Lower leg skin (tissue), 4 donors: ENCODE measurements around the gene TRIM15. TPM values are rescaled to one million over a fixed set of nuclear protein-coding genes. Genes with fewer than 3 reads are reported as not detected.

Experiments
- DNase-seq, 2 donors: peaks; one replicate each; pipeline ENCODE4 v3.0.0-alpha.2; 2019; ENCODE audit warnings: low spot score in 2 of 2
- H3K4me3 ChIP-seq: fragments of 200-600 bp; sonication (generic); 2 replicates; pipeline ENCODE4 v1.5.1; 2017; ENCODE audit warnings: mild to moderate bottlenecking, low read depth; ENCODE audit not compliant: poor library complexity, severe bottlenecking
- CTCF ChIP-seq, 3 donors: fragments of 450-650 bp; IDR thresholded peaks; one replicate each; pipeline ENCODE4 v1.5.1; 2016; ENCODE audit warnings: antibody characterized with exemption in 3 of 3, mild to moderate bottlenecking in 3 of 3, moderate library complexity in 2 of 3
- POLR2A ChIP-seq, 2 donors: fragments of 450-650 bp; IDR thresholded peaks; one replicate each; pipeline ENCODE4 v1.6.1; 2016 to 2017; ENCODE audit warnings: antibody characterized with exemption in 2 of 2, mild to moderate bottlenecking in 1 of 2, moderate library complexity in 1 of 2
- WGBS, 2 donors: methylation state at CpG; one replicate each; pipeline ENCODE4 v1.1.5; 2018; 5-methylcytosine and 5-hydroxymethylcytosine counted together
- intact Hi-C: fragments of 100-400 bp; cut with DNase I; formaldehyde crosslinking; loops from one replicate; pipeline ENCODE4 v1.15.0; 2023; ENCODE audit warnings: low total_unique reads
- total RNA-seq, 4 donors: library from RNA; depleted of rRNA; stranded (reverse); fragments of >200 nt; gene quantifications; one replicate each; pipeline ENCODE4 v1.1.0, GENCODE V29; 2016

The TRIM15 gene
- total RNA-seq, 4 donors from 2014 or later = 0.98 to 4.3 (median 1.1) TPM

DNA sequence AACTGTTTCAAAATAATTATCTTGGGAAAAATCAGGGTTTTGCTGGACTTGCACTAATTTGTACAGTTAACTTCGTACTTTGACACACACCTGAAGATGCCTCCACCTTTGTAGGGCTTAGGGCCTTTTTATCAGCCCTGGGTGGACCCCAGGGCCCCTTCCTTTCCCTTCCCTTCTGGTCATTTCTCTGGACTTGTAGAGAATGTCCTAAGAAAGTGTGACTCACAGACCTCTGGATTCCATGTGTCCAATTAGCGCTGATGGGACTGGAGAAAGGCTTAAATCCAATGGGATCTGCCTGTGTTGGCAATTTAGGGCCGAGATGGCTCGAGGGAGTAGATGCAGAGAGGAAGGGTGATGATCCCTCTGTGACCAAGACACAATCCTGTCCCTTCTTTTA, 9.3 kb downstream of the TRIM15 start:
- intact Hi-C loops = no loop called here
- H3K4me3 ChIP-seq = no peak overlapping the region
- TF ChIP-seq POLR2A (IDR thresholded peaks at IDR 0.05) = no peak
- DNase-seq = no peak
- WGBS, 2 donors = 84 to 88% methylated on average over 4 of the region's 4 CpGs

DNA sequence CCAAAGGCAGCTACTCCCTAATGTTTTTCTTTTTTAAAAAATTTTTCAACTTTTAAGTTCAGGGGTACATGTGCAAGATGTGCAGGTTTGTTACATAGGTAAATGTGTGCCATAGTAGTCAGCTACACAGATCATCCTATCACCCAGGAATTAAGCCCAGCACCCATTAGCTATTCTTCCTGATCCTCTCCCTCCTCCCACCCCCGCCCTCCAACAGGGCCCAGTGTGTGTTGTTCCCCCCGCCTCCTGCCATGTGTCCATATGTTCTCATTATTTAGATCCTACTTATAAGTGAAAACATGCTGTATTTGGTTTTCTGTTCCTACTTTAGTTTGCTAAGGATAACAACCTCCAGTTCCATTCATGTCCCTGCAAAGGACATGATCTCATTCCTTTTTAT, 12.4 kb downstream of the TRIM15 start:
- no peak overlapping the region for H3K4me3 ChIP-seq
- 59 to 75% methylated on average over 2 of the region's 2 CpGs for WGBS, 2 donors
- no peak for DNase-seq
- intact Hi-C loops = no loop called here
- no peak for TF ChIP-seq CTCF (IDR thresholded peaks at IDR 0.05)
- TF ChIP-seq POLR2A (IDR thresholded peaks at IDR 0.05) = no peak

DNA sequence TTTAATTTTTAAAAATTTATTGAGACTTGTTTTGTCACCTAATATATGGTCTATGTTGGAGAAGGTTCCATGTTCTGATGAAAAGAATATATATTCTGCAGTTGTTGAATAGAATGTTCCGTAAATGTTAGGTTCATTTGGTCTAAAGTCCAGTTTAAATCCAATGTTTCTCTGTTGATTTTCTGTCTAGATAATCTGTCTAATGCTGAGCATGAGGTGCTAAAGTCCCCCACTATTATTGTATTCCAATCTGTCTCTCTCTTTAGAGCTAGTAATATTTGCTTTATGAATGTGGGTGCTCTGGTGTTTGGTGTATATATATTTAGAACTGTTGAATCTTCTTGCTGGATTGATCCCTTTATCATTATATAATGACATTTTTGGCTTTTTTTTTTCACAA, 15.5 kb downstream of the TRIM15 start:
- WGBS, 2 donors = 95 to 96% methylated on average over 1 of the region's 1 CpG
- DNase-seq = no peak
- no peak overlapping the region for H3K4me3 ChIP-seq
- TF ChIP-seq POLR2A (IDR thresholded peaks at IDR 0.05) (no peak), CTCF (IDR thresholded peaks at IDR 0.05) (no peak)
- intact Hi-C loops = no loop called here

- 76 to 87% methylated on average over 1 of the region's 1 CpG for WGBS, 2 donors
- H3K4me3 ChIP-seq = no peak overlapping the region
- TF ChIP-seq CTCF (IDR thresholded peaks at IDR 0.05) (no peak), POLR2A (IDR thresholded peaks at IDR 0.05) (no peak)
- intact Hi-C loops = no loop called here
- no peak for DNase-seq
Measured at GRCh38 chr6:30180145-30180544, 16.8 kb downstream of the TRIM15 start.

DNA sequence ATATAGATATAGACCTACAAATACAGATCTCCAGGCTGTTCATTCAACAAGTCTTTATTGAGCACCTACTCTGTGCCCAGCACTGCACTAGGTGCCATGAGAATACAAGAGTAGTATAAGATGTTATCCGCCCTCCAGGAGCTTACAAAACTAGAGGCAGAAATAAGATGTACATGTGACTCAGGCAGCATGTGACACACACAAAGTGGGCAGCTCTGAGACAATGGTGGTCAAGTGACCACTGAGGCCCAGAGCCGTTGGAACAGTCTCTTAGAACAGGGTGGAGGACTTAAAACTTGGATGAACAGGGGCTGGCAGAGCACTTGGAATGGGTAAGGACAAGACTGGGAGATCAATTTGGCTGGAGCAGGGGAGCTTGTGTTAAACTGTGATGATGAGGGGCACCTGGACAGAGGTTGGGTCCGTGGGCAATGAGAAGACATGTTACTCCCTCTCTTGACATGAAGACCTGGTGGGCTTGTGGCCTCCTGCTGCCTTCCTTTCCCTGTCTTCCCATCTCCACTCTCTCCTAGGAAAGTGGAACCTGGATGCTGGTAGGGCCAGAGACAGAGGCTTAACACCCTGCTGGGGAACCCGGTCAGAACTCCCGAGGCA, 21.2 kb downstream of the TRIM15 start:
- DNase-seq = no peak
- WGBS, 2 donors = 77 to 90% methylated on average over 5 of the region's 5 CpGs
- intact Hi-C loops = no loop called here
- H3K4me3 ChIP-seq = no peak overlapping the region
- no peak for TF ChIP-seq POLR2A (IDR thresholded peaks at IDR 0.05)
- no peak for TF ChIP-seq CTCF (IDR thresholded peaks at IDR 0.05)

GRCh38 chr6:30185846-30186484, 22.6 kb downstream of the TRIM15 start:
- 90 to 91% methylated on average over 20 of the region's 20 CpGs for WGBS, 2 donors
- no peak overlapping the region for H3K4me3 ChIP-seq
- DNase-seq = no peak
- no peak for TF ChIP-seq CTCF (IDR thresholded peaks at IDR 0.05)
- intact Hi-C loops = no loop called here
